Left ventricle myocardium inferior (tissue), 1 donor: ENCODE measurements around the gene DLEC1. TPM values are rescaled to one million over a fixed set of nuclear protein-coding genes. Genes with fewer than 3 reads are reported as not detected.

ENCODE experiments used
- DNase-seq: peaks from one replicate; pipeline ENCODE4 v3.0.0-alpha.2; 2020
- H3K27ac ChIP-seq: fragments of 200-600 bp; replicated peaks from 2 replicates; pipeline ENCODE4 v1.8.0; 2021
- H3K27me3 ChIP-seq: fragments of 200-600 bp; 2 replicates; pipeline ENCODE4 v1.8.0; 2021; ENCODE audit warnings: low read depth
- H3K36me3 ChIP-seq: fragments of 200-600 bp; 2 replicates; pipeline ENCODE4 v1.8.0; 2021
- H3K4me1 ChIP-seq: fragments of 200-600 bp; 2 replicates; pipeline ENCODE4 v1.8.0; 2021
- H3K4me3 ChIP-seq: fragments of 200-600 bp; 2 replicates; pipeline ENCODE4 v1.8.0; 2021; ENCODE audit warnings: mild to moderate bottlenecking, moderate library complexity
- H3K9me3 ChIP-seq: fragments of 200-600 bp; replicated peaks from 2 replicates; pipeline ENCODE4 v1.8.0; 2021
- CTCF ChIP-seq: fragments of 200-600 bp; IDR thresholded peaks from 2 replicates; pipeline ENCODE4 v1.8.0; 2021; ENCODE audit warnings: antibody characterized with exemption, mild to moderate bottlenecking, borderline replicate concordance
- intact Hi-C: fragments of 100-400 bp; cut with micrococcal nuclease; formaldehyde crosslinking; loops from one replicate; pipeline ENCODE4 v1.11.0; 2022
- total RNA-seq: library from RNA; stranded (reverse); fragmentation: NEBNext Ultra II Directional; extraction: Animal tissue kit (Norgen Biotek cat#: 25700); gene quantifications from one replicate; pipeline ENCODE4 v1.2.1, GENCODE V29; 2021
- donor health status: DM: no; HTN: yes; CAD: no; lungs with severe emphysema.

The DLEC1 gene
- total RNA-seq, 1 donor from 2014 or later, result 0.08 TPM

DNA sequence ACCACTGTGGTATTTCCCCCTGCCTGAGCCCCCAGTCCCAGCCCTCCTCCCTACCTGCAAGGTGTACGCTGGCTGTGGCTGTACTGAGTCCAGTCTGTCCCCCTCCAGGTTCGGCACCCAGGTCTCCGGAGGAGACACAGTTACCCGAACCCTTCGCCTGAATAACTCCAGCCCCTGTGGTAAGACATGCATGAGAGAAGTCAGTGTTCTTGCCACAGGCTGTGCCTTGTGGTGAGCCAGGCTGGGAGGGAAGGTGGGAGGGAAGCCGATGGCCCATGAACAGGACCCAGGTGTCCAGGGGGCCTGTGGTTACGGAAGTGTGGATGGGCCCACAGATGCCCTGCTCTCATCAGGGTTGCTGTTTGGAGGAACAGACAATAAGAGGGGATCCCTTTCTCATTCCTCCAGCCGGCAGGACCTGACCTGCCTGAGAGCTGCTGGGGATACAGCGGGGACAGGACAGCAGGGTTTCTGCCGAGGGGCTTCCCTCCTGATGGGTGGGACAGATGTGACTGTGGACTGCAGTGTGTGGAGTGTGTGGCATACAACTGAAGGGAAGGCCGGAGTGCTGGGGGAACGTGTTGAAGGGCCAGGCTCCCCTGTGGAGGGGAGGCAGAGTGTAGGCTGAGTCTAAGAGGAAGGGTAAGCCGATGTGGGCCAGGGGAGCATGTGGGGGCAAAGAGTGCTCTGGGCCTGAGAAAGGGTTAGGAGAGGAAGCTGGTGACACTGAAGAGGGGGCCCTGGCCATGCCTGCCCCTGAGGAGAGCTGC, 76.1 kb downstream of the DLEC1 start:
- Histone ChIP-seq H3K4me3 (no peak overlapping the region), H3K4me1 (peaks cover 11% of the 10 kb centered on the region), H3K36me3 (peaks cover 6% of the 10 kb centered on the region), H3K27me3 (no peaks in the 10 kb centered on the region), H3K27ac (no peak overlapping the region), H3K9me3 (no peaks in the 10 kb centered on the region)
- DNase-seq, result no peak
- intact Hi-C loops, result no loop called here
- TF ChIP-seq CTCF, result no peak

DNA sequence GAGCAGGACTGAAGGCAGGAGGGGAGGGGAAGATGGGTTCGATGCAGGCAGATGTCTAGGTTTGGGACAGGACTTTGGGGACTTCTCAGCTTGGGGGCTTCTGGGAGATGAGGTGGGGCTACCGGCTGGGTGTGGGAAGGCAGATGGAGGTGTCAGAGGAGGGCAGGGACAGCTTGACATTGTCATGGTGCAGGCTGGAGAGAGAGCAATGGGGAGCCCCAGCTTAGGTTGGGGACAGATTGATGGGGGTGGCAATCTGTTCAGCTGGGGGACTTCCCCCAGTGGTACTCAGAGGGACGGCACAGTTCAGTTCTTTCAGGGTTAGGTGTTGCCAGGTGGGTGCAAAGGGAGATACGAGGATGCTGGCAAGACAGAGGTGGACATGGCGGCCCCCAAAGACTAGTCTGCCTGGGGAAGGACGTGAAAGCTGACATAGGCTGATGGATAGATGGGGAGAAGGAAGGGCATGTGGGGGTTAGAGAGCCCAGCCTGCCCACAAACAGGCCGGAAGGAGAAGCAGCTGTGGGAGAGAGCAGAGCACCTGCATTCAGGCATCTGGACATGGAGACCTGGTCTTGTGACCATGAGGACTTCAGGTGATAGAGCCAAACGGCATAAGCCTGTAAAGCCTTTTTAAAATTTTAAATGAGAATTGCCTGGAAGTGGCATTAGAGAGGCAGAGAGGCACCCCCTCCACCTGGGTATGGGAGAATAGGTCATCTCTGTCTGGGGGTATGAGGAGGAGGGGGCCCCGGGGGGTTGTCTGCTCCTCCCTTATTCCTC, 76.8 kb downstream of the DLEC1 start:
- H3K27me3 ChIP-seq, result no peaks in the 10 kb centered on the region
- DNase-seq, result no peak
- H3K4me3 ChIP-seq, result no peak overlapping the region
- H3K27ac ChIP-seq, result no peak overlapping the region
- H3K4me1 ChIP-seq, result peaks cover 11% of the 10 kb centered on the region
- TF ChIP-seq CTCF, result no peak
- peaks cover 10% of the 10 kb centered on the region for H3K36me3 ChIP-seq
- intact Hi-C loops, result no loop called here
- no peaks in the 10 kb centered on the region for H3K9me3 ChIP-seq

DNA sequence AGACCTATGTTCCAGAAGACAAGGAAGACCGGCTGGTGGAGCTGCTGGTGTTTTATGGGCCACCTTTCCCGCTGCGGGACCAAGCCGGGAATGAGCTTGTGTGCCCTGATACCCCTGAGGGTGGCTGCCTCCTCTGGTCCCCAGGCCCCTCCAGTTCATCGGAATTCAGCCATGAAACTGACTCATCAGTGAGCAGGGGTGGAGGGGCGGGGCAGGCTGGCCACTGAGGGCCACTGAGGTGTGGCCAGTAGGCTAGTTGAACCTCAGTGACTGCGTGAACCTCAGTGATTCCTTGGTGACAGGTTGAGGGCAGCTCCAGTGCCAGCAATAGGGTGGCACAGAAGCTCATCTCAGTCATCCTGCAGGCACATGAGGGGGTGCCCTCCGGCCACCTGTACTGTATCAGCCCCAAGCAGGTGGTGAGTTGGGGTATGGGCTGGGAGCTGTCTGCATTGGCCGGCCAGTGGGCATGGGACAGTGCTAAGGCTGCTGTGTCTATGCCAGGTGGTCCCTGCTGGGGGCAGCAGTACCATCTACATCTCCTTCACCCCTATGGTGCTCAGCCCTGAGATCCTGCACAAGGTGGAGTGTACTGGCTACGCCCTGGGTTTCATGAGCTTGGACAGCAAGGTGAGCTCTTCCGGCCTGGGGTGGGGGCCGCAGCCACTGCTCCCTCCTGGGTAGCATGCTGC, 77.6 kb downstream of the DLEC1 start:
- Histone ChIP-seq H3K27me3 (no peaks in the 10 kb centered on the region), H3K9me3 (no peaks in the 10 kb centered on the region), H3K27ac (no peak overlapping the region), H3K36me3 (peaks cover 18% of the 10 kb centered on the region), H3K4me3 (no peak overlapping the region), H3K4me1 (peaks cover 11% of the 10 kb centered on the region)
- intact Hi-C loops, result no loop called here
- TF ChIP-seq CTCF, result no peak
- no peak for DNase-seq

GRCh38 chr3:38117163-38117716, 78.2 kb downstream of the DLEC1 start:
- H3K27me3 ChIP-seq, result no peaks in the 10 kb centered on the region
- no peak overlapping the region for H3K4me3 ChIP-seq
- H3K4me1 ChIP-seq, result peaks cover 11% of the 10 kb centered on the region
- TF ChIP-seq CTCF, result no peak
- H3K27ac ChIP-seq, result peak overlapping the region; percentile 21
- intact Hi-C loops, result no loop called here
- DNase-seq, result peak; percentile 53
- H3K9me3 ChIP-seq, result no peaks in the 10 kb centered on the region
- H3K36me3 ChIP-seq, result peaks cover 24% of the 10 kb centered on the region

DNA sequence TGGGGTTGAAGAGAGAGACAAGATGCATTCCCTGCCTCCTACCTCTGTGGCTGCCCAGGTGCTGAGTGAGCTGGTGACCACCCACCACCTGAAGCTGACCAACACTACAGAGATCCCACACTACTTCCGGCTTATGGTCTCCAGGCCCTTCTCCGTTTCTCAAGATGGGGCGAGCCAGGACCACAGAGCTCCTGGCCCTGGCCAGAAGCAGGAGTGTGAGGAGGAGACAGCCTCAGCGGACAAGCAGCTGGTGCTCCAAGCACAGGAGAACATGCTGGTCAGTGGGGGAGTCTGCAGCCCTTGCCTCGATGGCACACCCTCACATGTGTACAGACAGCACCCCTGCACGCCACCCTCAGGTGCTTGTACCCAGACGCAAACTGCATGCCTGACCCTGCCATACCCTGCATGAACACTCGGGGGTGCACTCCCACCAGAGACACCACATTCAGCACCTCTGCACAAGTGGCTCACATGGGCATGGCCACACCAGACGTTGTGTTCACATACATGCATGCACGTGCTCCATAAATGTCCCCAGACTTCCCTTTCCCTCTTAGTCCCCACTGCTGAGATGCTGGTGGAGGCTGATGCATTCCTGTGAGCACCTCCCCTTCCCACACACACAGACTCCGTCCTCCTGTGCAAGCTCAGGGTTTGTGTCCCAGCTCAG, 78.9 kb downstream of the DLEC1 start:
- H3K27me3 ChIP-seq, result no peaks in the 10 kb centered on the region
- no peaks in the 10 kb centered on the region for H3K9me3 ChIP-seq
- TF ChIP-seq CTCF, result peak; percentile 68
- H3K4me1 ChIP-seq, result peaks cover 11% of the 10 kb centered on the region
- H3K27ac ChIP-seq, result peak overlapping the region; percentile 21
- no peak overlapping the region for H3K4me3 ChIP-seq
- peak; percentile 55 for DNase-seq
- intact Hi-C loops, result no loop called here
- H3K36me3 ChIP-seq, result peaks cover 30% of the 10 kb centered on the region
